Amniotic epithelial cell (primary cell): Measurements from ENCODE around the gene NOS1AP.
"Not testable (repeated sequence)": the region's sequence is repeated elsewhere in the genome, so short reads cannot be mapped to it uniquely, and the experiment has no call there.

ENCODE experiments used
- DNase-seq: peaks from one replicate; pipeline ENCODE4 v3.0.0-alpha.2; 2010; ENCODE audit warnings: low read depth

Gene NOS1AP

GRCh38 chr1:162195567-162195966 is 126.1 kb downstream of the NOS1AP start:
- no peak for DNase-seq

DNA sequence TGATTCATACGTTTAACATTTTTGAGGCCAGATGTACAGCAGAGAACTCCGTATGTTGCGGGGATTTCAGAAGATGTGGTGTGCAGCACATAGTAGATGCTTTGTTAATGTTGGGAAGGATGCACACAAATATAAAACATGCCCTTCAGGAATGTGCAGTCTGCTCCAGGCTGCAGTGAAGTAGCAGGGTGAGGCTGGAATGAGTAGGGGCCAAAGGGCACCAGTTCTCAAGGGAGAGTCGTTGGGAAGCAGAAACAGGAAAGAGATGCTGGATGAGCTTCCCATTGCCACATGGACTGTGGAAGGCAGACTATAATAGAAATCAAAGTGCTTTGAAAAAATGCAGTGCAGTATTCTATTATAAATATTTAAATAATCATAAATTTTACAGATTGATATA is 126.9 kb downstream of the NOS1AP start:
- no peak for DNase-seq

DNA sequence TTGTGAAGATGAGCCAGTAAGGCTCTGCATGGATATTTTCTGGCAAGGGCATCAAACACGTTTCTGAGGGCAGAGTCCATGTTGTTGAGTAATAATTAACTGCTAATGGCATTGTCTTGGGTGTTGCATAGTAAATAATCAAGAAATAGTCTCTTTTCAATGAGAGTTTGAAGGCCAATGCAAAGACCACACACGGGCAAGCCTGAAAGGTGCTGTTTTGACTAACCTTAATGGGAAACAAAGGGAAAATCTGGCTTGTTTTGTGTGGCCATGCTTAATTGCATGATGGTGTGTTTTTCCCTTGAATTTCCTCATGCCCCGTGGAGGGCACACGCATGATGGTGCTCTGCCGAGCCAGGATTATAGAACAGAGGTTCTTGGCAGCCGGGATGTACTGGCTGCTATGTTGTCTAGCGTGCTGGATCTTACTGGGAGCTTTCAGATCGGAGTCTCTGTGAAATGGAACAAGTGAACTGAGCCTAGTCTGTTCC is 127.6 kb downstream of the NOS1AP start:
- no peak for DNase-seq

GRCh38 chr1:162197615-162198421 is 128.3 kb downstream of the NOS1AP start:
- no peak for DNase-seq

GRCh38 chr1:162200096-162200847 is 130.8 kb downstream of the NOS1AP start:
- DNase-seq = peak; percentile 78

- DNase-seq = not testable (repeated sequence)
These were observed 131.6 kb downstream of the NOS1AP start for GRCh38 chr1:162201062-162201461.

DNA sequence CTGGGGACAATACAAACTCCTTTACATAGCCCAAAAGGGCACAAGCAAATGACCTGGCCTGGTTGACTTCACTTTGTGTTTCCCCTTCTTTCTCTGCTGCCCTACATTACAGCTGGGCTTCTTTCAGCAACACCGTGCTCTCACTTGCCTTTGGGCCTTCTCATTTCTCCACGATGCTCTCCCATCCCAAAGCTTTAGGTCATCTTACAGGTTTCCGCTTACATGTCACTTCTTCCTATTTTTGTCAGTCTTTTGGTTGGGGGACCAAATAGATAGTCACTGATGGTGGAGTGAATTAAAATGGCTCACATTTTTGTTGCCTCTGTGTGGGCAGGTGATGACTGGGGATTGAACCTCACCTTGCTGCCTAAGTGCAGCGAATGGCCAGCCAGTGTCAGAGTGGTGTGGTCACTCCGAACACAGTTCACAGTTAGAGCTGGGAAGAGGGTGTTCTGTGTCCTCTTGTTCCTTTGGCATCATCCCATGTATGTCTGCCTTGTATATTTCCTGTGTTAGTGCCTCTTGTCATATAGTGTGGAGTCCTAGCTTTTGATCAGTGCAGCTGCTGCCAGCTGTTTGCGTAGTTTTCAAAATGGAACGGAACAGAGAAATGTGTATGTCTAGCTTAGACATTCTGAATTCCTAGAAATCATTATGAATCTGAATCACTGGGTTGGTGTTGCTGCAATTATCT is 134.8 kb downstream of the NOS1AP start:
- no peak for DNase-seq

GRCh38 chr1:162204823-162205155 is 135.3 kb downstream of the NOS1AP start:
- no peak for DNase-seq

DNA sequence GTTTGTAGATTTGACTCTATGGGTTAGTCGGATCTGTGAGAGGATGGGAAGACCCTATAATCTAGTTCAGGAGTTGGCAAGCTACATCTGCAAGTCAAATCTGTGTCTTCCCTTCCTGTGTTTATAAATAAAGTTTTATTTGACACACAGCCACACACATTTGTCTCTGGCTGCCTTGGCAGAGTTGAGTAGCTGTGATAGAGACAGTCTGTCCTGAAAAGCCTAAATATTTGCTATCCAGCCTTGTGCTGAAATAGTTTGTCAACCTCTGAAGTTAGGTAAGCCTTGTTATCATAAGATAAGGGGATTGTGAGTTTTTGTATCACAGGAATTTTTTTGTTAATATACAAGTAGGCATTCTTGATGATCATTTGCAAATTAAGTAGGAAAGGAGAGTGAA is 136.8 kb downstream of the NOS1AP start:
- no peak for DNase-seq

DNA sequence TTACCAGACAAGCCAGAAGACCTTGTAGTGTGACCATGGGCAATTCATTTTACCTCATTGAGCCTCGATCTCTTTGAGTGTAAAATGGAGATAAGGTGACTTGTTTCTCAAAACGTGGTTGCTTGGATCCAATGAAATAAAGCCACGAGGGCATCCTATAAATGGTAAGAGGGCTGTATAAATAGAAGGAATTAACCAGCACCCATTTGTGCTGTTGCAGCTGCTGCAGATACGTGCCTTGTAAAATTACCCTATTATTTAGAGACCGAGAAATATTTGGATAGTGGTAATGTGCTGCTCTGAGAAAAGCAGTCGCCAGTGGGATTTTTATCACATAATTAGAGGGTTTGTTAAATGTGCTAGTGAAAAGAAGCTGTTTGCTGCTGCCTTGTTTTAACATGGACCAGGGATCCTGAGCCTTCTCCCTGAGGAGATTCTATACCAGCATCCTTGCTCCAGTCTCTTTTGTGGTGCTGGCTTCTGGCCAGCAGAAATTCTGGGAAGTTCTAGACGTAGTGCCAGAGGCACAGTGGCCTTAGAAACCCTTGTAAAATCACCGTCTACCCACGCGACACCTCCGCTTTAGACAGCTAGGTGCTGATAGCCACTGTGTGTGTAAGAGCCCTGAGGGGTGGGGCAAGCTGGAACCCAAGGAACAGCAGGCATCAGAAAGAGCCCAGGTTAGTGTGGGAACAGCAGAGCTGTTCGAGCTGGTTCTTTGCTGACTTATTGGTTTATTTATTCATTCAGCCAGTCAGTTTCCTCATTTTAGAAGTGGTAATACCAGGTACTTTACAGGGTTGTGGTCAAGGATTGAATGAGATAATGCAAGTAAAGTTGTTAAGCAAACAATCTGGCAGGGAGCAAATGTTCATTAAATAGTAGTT is 137.5 kb downstream of the NOS1AP start:
- DNase-seq = peak; percentile 50

DNA sequence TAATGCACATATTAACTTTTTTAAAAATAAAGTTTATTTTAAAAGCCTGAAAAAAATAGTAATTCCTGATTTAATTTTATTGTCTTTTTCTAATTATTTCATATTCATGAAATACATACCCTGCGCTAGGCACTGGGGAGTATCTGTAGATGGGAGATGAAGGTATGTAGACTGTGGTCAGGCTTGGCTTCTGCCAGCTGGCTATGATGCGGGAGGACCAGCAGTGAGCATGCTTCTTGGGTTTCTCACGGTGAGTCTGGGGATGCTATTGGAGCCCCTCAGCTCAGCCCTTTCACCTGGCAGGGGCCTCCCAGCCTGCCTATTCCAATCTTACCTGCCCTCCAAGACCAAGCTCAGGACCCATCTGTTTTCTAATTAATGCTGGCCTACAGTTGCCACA is 138.4 kb downstream of the NOS1AP start:
- peak; percentile 51 for DNase-seq

DNA sequence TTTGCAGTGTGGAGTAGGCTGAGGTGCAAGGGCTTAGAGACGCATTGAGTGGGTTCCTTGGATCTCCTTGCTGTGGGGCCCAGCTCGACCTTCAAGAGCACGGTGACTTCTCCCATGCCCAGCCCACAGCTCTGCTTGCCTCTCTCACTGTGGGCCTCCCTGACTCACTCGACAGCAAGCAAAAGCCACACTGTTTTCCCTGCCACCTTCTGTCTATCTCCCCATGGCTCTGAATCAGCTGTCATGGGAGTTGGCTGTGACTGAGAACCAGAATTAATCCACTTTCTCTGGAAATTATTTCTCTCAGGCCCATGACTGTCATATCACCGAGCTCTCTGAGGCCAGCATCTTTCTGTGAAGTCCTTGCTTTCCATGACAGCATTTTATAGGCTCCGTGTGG is 140.7 kb downstream of the NOS1AP start:
- peak; percentile 64 for DNase-seq

GRCh38 chr1:162212713-162213112 is 143.2 kb downstream of the NOS1AP start:
- DNase-seq = no peak

GRCh38 chr1:162213281-162213912 is 143.9 kb downstream of the NOS1AP start:
- DNase-seq = peak; percentile 85

DNA sequence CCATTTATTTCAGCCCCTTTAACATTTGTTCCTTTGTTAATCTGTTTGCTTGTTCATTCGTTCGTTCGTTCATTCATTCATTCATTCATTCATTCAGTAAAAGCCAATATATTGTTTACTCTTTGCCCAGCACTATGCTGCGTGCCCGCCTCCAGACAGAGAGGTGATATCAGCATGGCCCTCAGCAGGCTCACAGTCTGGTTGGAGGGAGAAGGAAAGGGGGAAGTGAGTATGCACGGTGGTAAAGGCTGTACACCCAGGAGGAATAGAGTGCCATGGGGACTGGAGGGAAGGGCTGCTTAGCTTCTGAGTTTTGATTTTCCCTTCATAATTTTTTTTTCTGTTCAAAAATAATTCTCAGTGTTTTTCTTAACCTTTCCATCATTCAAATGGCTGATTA is 144.7 kb downstream of the NOS1AP start:
- DNase-seq = no peak

DNA sequence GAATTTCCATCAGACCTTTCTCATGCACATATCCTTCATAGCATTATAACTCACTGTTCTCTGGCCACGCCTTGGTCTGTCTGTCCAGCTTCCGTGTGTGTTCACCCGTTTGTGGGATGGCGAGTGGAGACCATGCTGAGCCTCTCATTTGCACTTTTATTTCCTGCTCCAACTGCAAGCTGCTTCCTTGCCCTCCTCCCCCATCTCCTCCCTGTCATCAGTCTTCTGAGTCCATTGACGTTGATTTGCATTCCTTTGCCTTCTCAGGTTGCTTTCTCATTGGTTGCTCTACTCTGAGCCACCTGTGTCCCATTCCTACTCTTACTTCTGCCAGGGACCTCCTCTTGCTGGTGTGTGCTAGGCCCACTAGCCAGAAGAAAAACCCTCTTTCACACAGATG is 146.4 kb downstream of the NOS1AP start:
- DNase-seq = peak; percentile 34

DNA sequence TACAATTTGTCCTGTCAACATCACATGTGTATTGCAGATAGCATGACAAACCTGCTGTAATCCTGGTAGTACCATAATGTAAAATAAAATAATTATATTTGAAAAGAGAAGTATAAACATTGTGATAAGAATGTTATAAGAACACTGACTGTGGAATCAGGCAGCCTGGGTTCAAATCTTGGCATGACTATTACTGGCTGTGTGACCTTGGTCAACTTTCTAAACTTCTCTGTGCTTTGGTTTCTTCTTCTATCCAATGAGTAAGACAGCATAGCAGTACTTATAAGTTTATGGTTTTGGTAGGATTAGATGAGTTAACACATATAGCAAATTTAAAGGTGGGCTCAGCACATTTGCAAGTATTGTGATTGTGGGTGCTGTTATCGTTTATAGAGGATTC is 147.1 kb downstream of the NOS1AP start:
- DNase-seq = no peak

DNA sequence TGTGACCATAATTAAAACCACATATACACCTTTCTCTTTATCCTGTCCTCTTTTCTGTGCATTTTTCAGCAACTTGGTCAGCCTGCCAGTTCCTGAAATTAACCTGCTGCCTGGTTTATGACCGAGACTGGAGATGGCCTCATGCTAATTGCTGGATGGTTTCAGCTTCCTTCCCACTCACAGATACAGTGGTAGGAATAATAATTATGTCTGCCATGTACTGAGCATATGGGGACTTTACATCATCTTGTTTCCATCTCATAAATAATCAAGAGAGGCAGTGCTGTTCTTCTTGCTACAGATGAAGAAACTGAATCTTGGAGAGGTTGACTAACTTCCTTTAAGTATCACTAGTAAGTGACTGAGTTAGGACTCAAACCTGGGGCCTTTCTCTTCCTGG is 148.2 kb downstream of the NOS1AP start:
- DNase-seq = peak; percentile 34

- DNase-seq = no peak
These were observed 149.1 kb downstream of the NOS1AP start for GRCh38 chr1:162218546-162218945.

GRCh38 chr1:162218975-162219374 is 149.5 kb downstream of the NOS1AP start:
- DNase-seq = no peak

DNA sequence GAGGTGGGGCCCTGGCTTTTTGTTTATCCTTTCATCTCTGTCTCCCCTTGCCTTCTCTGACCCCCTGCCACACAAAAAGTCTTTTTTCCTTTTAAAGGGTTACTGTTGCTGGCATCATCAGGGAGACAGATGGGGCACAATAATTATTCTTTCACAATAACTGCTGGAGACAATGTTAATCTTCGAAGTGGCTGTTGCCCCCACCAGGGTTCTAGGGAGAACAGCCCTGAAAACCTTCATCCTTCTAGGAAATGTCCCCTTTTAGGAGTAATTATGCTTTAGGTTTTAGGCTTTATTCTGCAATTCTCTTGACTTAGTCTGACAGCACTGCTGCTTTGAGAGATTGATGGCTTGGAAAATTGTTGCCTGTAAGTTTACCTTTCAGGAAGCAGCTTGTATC is 150.0 kb downstream of the NOS1AP start:
- DNase-seq = no peak
